HG03342 (cell line): ENCODE measurements around the gene C19orf38.
"Not testable (repeated sequence)": the region's sequence is repeated elsewhere in the genome, so short reads cannot be mapped to it uniquely, and the experiment has no call there.

Experiments used
- ATAC-seq: cut with Tn5 transposase; IDR thresholded peaks from one replicate; pipeline ENCODE4 v1.9.1; 2021; ENCODE audit warnings: mild to moderate bottlenecking, moderate library complexity; ENCODE audit not compliant: unreplicated experiment

Gene C19orf38

DNA sequence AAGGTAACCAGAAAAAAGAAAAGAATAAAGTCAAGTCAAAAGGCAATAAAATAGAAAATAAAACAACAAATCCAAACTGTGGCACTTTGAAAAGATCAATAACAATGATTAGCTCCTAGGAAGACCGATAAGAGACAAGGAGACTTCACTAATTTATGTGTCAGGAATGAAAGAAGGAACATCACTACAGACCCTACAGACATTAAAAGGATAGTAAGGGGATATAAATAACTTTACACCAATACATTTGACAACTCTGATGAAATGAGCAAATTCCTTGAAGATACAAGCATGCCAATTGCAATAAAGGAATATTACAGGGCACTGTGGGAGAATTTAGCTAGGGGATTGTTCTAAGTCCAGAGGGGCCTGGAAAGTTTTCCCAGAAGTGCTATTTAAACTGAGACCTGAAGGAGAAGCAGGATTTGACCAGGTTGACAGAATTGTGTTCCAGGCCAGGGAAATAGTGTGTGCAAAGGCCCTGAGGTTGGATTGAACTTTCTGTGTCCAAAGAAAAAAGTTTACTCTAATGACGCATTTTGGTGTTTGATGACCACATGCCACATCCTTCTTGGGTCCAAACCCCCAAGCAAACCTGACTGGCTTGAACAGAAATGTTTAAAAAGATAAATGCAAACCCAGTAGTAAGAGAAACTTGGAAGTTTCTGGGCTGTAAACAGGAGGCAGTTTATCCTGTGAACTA is 1.6 kb upstream of the C19orf38 start:
- no peak for ATAC-seq

DNA sequence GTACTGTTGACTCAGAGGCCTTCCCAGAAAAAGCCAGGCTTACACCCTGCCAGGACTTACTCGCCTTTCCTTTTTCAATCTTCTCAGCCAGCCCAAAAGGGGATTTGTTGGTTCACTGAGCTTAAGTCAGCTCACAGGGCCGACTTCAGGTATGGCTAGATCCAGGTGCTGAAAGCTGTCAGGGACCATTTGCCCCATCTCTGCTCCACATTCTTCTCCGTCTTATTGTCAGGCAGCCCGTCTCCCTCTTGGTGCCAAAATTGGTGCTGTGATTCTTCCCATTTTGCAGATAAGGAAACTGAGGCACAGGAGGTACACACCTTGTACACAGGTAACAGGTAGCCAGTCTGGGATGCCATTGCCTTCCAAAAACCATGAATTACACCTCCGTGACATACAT is 2.4 kb downstream of the C19orf38 start:
- ATAC-seq: no peak

- no peak for ATAC-seq
These were observed 4.0 kb downstream of the C19orf38 start for GRCh38 chr19:10852098-10852800.

DNA sequence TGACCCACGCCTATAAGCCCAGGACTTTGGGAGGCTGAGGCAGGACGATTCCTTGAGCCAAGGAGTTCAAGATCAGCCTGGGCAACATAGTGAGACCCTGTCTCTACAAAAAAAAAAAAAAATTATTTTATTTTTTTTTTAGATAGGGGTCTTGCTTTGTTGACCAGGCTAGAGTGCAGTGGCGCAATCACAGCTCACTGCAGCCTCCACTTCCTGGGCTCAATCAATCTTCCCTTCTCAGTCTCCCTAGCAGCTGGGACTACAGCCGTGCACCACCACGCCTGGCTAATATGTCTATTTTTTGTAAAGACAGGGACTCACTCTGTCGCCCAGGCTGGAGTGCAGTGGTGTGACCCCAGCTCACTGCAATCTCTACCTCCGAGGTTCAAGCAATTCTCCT is 4.7 kb downstream of the C19orf38 start:
- no peak for ATAC-seq

DNA sequence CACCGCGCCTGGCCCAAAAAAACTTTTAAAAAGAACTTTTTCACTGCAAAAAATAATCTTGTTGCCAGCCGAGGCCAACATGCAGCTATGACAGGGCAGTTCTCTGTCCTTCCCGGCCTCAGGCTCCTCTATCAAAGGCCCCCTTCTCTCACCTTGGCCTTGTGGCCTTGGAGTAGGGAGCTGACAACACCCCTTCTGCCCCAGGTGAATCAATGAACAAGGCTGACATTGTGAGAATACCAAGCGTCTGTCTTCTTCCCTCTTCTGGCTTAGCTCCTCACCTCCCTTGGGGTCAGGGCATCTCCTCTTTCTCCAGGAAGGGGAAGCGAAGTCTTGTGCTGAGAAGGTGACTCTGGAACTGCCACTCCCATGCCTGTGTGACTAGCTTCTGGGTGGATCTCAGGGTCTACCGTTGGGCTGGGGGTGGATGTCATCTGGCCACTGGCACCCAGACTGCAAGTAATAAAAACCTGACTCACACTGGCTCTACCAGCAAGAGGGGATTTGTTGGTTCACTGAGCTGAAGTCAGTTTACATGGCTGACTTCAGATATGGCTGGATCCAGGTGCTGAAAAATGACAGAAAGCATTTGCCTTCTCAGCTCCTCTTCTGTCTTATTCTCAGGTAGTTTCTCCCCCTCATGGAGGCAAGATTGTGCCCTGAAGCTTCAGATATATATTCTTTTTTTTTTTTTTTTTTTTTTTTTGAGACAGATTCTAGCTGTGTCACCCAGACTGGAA is 6.3 kb downstream of the C19orf38 start:
- no peak for ATAC-seq

DNA sequence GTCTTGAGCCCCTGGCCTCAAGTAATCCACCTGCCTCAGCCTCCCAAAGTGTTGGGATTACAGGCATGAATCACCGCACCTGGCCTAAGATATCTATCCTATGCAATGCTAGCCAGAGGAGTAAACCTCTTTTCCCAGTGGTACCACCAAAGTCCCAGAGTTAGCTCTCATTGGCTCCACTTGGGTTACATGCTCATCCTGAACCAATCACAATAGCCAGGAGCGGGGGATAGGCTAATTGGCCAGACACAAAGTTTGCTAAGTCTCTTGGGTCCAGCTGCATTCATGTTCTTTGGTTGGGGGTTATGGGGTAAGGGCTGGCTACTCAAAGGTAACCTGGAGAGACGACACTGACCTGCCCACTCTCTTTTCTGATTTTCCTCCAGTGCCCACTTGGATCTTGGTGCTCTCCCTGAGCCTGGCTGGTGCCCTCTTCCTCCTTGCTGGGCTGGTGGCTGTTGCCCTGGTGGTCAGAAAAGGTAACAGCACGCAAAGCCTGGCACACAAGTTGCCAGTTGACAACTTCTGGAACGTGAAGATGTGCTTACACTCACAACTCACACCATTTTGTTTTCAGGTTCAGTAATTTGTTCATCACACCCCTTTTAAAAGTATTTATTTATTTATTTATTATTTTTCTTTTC is 7.8 kb downstream of the C19orf38 start:
- no peak for ATAC-seq

DNA sequence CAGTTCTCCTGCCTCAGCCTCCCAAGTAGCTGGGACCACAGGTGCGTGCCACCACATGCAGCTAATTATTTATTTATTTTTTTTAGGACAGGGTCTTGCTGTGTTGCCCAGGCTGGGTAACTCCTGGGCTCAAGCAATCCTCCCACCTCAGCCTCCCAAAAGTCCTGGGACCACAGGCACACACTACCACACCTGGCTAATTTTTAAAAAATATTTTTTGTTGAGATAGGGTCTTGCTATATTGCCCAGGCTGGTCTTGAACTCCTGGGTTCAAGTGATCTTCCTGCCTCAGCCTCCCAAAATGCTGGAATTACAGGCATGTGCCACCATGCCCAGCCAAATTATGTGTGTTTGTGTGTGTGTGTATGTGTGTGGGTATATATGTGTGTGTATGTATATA is 8.7 kb downstream of the C19orf38 start:
- ATAC-seq: not testable (repeated sequence)

GRCh38 chr19:10858204-10858828 is 10.1 kb downstream of the C19orf38 start:
- ATAC-seq: no peak

DNA sequence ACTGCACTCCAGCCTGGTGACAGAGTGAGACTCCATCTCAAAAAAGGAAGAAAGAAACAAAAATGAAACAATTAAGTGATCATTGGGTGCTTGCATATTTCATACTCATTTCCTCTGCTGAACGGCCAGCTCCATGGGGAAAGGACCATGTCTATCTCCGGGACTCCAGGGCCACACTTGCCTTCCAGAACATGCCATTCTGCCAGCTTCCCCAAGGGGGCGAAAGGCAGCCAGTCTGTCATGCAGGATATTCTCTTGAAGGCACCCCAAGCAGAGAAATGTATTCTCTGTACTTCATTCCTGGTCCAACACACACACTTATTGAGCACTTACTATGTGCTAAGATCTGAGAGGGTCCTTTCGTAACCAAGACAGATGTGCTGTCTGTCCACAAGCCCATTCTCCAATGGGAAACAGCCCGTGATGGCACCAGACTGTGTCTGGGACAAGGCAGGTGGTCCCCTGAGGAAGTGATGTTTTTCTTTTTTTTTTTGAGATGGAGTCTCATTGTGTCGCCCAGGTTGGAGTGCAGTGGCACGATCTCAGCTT is 13.0 kb downstream of the C19orf38 start:
- ATAC-seq: no peak

DNA sequence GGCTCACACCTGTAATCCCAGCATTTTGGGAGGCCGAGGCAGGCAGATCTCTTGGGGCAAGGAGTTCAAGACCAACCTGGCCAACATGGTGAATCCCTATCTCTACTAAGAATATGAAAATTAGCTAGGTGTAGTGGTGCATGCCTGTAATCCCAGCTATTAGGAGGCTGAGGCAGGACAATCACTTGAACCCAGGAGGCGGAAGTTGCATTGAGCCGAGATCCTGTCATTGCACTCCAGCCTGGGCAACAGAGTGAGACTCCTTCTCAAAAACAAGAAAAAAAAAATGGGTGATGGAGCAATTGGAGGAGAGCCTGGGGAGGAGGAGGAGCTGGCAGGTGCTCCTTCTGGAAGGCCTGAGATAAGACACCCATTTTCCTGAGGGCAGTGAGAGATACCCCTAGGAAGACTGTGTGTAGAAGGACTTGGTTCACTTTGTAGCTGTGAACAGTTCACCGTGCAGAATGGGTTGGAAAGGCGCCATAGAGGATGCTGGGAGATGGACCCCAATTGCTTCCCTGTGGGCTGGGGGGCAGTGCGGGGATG is 14.4 kb downstream of the C19orf38 start:
- no peak for ATAC-seq

- no peak for ATAC-seq
These were observed 15.0 kb downstream of the C19orf38 start for GRCh38 chr19:10863107-10863717.

- ATAC-seq: no peak
These were observed 16.3 kb downstream of the C19orf38 start for GRCh38 chr19:10864538-10864899.

- no peak for ATAC-seq
These were observed 18.3 kb downstream of the C19orf38 start for GRCh38 chr19:10866495-10866894.

GRCh38 chr19:10868872-10869547 is 20.8 kb downstream of the C19orf38 start:
- no peak for ATAC-seq

GRCh38 chr19:10869872-10870311 is 21.7 kb downstream of the C19orf38 start:
- not testable (repeated sequence) for ATAC-seq

DNA sequence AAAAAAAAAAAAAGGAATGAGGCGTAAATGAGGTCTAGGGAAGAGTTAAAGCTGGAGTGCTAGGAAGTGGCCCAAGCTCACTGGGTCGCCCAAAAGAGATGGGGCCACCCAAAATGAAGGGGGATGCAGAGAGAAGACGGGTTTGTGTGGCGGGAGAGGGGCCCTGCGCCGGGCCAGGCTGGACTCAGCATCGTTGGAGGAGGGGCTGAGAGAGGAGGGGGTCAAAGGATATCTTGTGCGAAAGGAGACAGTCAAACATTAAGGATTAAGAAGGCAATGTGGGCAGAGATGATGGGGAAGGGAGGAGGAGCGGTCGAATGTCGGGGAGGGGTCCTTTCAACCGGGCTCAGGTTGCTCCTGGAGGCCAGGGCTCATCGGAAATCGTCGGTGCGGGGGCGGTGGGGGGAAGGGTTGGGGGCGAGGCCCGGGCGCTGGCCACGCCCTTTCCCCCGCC is 22.3 kb downstream of the C19orf38 start:
- no peak for ATAC-seq

DNA sequence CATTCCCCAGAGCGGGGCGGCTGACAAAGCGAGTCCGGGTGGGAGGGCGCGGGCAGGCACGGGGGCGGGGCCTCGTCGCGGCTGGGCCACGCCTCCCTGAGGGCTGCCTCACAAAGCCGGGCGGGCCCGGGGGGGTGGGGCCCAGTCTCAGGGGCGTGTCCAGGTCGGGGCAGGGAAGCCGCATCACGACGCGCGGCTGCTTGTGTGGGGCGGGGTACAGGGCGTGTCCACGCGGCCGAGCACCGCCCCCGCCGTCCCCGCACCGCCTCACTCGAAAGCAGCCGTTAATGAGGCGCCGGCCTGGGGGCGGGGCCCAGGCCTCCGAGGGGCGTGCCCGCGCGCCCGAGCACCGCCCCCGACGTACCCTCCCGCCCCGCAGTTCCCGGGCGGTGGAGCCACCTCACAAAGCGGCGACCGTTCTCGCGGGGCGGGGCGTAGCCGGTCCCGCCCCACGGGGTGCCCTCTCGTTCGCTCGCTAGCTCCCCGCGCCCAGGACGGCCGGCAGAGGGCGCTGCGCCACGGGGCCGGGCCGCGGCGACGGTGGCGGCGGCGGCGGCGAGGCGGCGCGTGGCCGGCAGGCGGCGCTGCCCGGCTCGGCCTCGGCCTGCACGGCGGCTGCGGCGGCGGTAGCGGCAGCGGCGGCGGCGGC is 22.9 kb downstream of the C19orf38 start, which contains the start of gene CARM1:
Gene CARM1 (plus strand): TSS at position 599 of the 649 bp plus-strand sequence. CDS start 150 bp downstream, outside the sequence.
- ATAC-seq: peak; percentile 64

DNA sequence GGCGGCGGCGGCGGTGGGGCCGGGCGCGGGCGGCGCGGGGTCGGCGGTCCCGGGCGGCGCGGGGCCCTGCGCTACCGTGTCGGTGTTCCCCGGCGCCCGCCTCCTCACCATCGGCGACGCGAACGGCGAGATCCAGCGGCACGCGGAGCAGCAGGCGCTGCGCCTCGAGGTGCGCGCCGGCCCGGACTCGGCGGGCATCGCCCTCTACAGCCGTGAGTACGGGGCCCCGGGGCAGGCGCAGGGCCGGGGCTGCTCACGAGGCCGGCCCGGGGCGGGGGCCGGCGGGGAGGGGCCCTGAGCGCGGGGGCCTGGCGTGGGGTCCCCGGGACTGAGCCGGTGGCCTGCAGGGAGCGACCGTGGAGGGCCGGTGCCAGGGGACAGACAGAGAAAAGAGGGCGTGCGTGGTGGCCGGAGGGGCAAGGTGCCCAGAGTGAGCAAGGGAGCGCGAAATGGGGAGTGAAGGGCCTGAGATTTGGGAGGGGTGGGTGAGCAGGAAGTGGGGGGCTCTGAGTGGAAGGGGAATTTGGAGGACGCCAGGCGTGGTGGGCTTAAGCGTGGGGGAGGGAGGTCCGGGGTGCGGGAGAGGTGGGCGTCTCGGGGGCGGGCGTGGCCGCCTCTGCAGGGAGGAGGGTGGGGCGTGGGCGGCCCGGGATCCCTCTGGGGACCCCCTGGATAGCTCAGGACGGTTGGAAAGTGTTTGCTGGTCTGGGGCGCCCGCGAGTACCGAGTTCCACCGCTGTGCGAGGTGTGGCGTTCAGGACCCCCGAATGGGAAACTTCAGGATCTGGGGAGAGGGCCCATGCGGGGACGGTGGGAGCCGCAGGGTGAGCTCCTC is 23.7 kb downstream of the C19orf38 start:
- peak; percentile 1 for ATAC-seq
